ENCODE data around the gene ARHGEF7. TPM values are rescaled to one million over a fixed set of nuclear protein-coding genes. Genes with fewer than 3 reads are reported as not detected.

The ARHGEF7 gene
- total RNA-seq, 4 donors from 2014 or later = 88.7 to 119 (median 110) TPM

- H3K36me3 ChIP-seq = peaks cover 0 to 42% (median 0%) of the 10 kb centered on the region in 3 donors
- peaks cover 0 to 15% (median 4%) of the 10 kb centered on the region in 4 donors for H3K4me1 ChIP-seq
- WGBS, 2 donors = 88% methylated on average over 14 of the region's 14 CpGs
- no peaks in the 10 kb centered on the region for H3K27me3 ChIP-seq
- TF ChIP-seq EP300 (IDR thresholded peaks at IDR 0.05) (no peak), POLR2A (IDR thresholded peaks at IDR 0.05) (no peak)
- TF ChIP-seq, protein P1, sequence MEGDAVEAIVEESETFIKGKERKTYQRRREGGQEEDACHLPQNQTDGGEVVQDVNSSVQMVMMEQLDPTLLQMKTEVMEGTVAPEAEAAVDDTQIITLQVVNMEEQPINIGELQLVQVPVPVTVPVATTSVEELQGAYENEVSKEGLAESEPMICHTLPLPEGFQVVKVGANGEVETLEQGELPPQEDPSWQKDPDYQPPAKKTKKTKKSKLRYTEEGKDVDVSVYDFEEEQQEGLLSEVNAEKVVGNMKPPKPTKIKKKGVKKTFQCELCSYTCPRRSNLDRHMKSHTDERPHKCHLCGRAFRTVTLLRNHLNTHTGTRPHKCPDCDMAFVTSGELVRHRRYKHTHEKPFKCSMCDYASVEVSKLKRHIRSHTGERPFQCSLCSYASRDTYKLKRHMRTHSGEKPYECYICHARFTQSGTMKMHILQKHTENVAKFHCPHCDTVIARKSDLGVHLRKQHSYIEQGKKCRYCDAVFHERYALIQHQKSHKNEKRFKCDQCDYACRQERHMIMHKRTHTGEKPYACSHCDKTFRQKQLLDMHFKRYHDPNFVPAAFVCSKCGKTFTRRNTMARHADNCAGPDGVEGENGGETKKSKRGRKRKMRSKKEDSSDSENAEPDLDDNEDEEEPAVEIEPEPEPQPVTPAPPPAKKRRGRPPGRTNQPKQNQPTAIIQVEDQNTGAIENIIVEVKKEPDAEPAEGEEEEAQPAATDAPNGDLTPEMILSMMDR (IDR thresholded peaks at IDR 0.05) = no peak
- H3K9me3 ChIP-seq = no peaks in the 10 kb centered on the region
- no peak overlapping the region for H3K4me3 ChIP-seq
- no peak for DNase-seq (ENCODE audit: low spot score in 2 of 2)
- no peak overlapping the region for H3K27ac ChIP-seq
Measured at GRCh38 chr13:111265006-111265700, 150.0 kb downstream of the ARHGEF7 start.

GRCh38 chr13:111265701-111266035 lies 150.6 kb downstream of the ARHGEF7 start:
- H3K27ac ChIP-seq = no peak overlapping the region
- no peak overlapping the region for H3K4me3 ChIP-seq
- no peak for DNase-seq (ENCODE audit: low spot score in 2 of 2)
- no peak for TF ChIP-seq POLR2A (IDR thresholded peaks at IDR 0.05)
- no peak for TF ChIP-seq EP300 (IDR thresholded peaks at IDR 0.05)
- TF ChIP-seq, protein P1 (IDR thresholded peaks at IDR 0.05) = no peak
- H3K36me3 ChIP-seq = peaks cover 0 to 42% (median 0%) of the 10 kb centered on the region in 3 donors
- peaks cover 0 to 20% (median 6%) of the 10 kb centered on the region in 4 donors for H3K4me1 ChIP-seq
- 86 to 87% methylated on average over 5 to 7 of the region's 7 CpGs for WGBS, 2 donors
- H3K27me3 ChIP-seq = no peaks in the 10 kb centered on the region
- H3K9me3 ChIP-seq = no peaks in the 10 kb centered on the region

- DNase-seq (ENCODE audit: low spot score in 2 of 2) = no peak
- Histone ChIP-seq H3K36me3 (peaks cover 0 to 47% (median 0%) of the 10 kb centered on the region in 3 donors), H3K4me1 (peaks cover 0 to 34% (median 12%) of the 10 kb centered on the region in 4 donors), H3K9me3 (no peaks in the 10 kb centered on the region), H3K27me3 (no peaks in the 10 kb centered on the region), H3K4me3 (no peak overlapping the region), H3K27ac (no peak overlapping the region)
- WGBS, 2 donors = 84 to 95% methylated on average over 5 of the region's 5 CpGs
- TF ChIP-seq, protein P1 (IDR thresholded peaks at IDR 0.05) = no peak
- TF ChIP-seq EP300 (IDR thresholded peaks at IDR 0.05) = no peak
- no peak for TF ChIP-seq POLR2A (IDR thresholded peaks at IDR 0.05)
Measured at GRCh38 chr13:111267205-111267604, 152.1 kb downstream of the ARHGEF7 start.

GRCh38 chr13:111267784-111268183 lies 152.7 kb downstream of the ARHGEF7 start:
- no peak for DNase-seq (ENCODE audit: low spot score in 2 of 2)
- H3K9me3 ChIP-seq = no peaks in the 10 kb centered on the region
- peaks cover 0 to 40% (median 12%) of the 10 kb centered on the region in 4 donors for H3K4me1 ChIP-seq
- no peaks in the 10 kb centered on the region for H3K27me3 ChIP-seq
- TF ChIP-seq EP300 (IDR thresholded peaks at IDR 0.05) (no peak), POLR2A (IDR thresholded peaks at IDR 0.05) (no peak)
- TF ChIP-seq, protein P1 (IDR thresholded peaks at IDR 0.05) = no peak
- peak overlapping the region in 1 of 4 donors; percentile 84 for H3K27ac ChIP-seq
- peaks cover 0 to 51% (median 0%) of the 10 kb centered on the region in 3 donors for H3K36me3 ChIP-seq
- H3K4me3 ChIP-seq = no peak overlapping the region
- 43 to 61% methylated on average over 2 of the region's 2 CpGs for WGBS, 2 donors

DNA sequence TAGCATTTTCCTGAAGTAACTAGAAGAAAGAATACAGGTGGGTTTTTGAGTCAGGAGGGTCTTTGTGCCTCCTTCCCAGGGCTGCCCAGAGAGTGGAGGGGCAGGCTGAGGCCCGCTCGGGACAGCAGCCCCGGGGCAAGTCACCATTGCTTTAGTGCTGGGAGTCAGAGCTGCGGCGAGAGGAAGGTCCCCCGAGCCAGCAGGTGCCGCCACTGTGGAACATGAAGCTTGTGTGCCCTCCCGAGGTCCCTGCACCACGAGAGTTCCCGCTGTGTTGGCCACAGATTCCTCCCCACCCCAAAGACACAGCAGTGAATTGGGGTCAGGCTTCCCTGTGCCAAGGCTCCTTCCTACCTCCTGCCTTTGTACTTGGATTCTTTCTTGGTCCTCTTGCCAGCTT lies 154.4 kb downstream of the ARHGEF7 start:
- Histone ChIP-seq H3K27ac (peak overlapping the region; percentile 46 to 84 (median 70)), H3K36me3 (peaks cover 0 to 62% (median 0%) of the 10 kb centered on the region in 3 donors), H3K4me3 (no peak overlapping the region), H3K9me3 (no peaks in the 10 kb centered on the region), H3K4me1 (peaks cover 0 to 41% (median 12%) of the 10 kb centered on the region in 4 donors), H3K27me3 (no peaks in the 10 kb centered on the region)
- 75 to 88% methylated on average over 8 to 10 of the region's 10 CpGs for WGBS, 2 donors
- TF ChIP-seq, protein P1 (IDR thresholded peaks at IDR 0.05) = no peak
- TF ChIP-seq EP300 (IDR thresholded peaks at IDR 0.05) = no peak
- TF ChIP-seq POLR2A (IDR thresholded peaks at IDR 0.05) = no peak
- DNase-seq (ENCODE audit: low spot score in 2 of 2) = no peak
